HL-60 (cell line): Measurements from ENCODE around the gene SENP5.

Experiments used
- CTCF ChIP-seq: IDR thresholded peaks from one replicate; pipeline ENCODE4 v1.5.1; 2011; ENCODE audit warnings: low read length, control low read depth, inconsistent platforms; ENCODE audit not compliant: insufficient read depth
- GABPA ChIP-seq: IDR thresholded peaks from 2 replicates; pipeline ENCODE4 v1.6.1; 2012; ENCODE audit warnings: low read depth
- TF ChIP-seq, protein P1 (sequence below): IDR thresholded peaks from 2 replicates; pipeline ENCODE4 v1.6.1; 2012; ENCODE audit warnings: low read depth; ENCODE audit not compliant: insufficient replicate concordance

DNA sequence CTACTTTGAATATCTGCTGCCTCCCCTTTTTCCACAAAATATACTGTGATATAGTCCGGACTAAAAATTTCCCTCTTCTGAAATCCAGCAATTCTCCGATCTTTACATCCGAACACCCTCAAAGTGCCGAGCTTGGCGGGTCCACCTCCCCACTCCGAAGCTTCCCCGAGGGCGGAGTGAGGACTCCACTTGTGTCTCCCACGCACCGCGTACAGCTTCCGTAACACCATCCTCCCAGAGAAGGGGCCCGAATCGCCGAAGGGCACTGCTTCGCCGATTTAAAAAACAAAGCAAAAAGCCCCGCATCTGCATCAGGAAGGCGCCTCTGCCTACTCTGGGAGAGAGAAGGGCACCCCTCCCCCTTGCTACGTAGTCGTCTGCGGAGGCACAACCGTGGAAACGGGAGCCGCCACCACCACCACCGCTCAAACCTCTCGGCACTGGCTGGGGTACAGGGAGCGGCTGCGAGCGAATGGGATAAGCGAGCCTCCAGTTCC is 74.1 kb downstream of the SENP5 start:
- TF ChIP-seq CTCF (no peak), GABPA (no peak)
- TF ChIP-seq, protein P1, sequence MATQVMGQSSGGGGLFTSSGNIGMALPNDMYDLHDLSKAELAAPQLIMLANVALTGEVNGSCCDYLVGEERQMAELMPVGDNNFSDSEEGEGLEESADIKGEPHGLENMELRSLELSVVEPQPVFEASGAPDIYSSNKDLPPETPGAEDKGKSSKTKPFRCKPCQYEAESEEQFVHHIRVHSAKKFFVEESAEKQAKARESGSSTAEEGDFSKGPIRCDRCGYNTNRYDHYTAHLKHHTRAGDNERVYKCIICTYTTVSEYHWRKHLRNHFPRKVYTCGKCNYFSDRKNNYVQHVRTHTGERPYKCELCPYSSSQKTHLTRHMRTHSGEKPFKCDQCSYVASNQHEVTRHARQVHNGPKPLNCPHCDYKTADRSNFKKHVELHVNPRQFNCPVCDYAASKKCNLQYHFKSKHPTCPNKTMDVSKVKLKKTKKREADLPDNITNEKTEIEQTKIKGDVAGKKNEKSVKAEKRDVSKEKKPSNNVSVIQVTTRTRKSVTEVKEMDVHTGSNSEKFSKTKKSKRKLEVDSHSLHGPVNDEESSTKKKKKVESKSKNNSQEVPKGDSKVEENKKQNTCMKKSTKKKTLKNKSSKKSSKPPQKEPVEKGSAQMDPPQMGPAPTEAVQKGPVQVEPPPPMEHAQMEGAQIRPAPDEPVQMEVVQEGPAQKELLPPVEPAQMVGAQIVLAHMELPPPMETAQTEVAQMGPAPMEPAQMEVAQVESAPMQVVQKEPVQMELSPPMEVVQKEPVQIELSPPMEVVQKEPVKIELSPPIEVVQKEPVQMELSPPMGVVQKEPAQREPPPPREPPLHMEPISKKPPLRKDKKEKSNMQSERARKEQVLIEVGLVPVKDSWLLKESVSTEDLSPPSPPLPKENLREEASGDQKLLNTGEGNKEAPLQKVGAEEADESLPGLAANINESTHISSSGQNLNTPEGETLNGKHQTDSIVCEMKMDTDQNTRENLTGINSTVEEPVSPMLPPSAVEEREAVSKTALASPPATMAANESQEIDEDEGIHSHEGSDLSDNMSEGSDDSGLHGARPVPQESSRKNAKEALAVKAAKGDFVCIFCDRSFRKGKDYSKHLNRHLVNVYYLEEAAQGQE: no peak
